ENCODE data around the gene GEMIN5.

GEMIN5 gene

DNA sequence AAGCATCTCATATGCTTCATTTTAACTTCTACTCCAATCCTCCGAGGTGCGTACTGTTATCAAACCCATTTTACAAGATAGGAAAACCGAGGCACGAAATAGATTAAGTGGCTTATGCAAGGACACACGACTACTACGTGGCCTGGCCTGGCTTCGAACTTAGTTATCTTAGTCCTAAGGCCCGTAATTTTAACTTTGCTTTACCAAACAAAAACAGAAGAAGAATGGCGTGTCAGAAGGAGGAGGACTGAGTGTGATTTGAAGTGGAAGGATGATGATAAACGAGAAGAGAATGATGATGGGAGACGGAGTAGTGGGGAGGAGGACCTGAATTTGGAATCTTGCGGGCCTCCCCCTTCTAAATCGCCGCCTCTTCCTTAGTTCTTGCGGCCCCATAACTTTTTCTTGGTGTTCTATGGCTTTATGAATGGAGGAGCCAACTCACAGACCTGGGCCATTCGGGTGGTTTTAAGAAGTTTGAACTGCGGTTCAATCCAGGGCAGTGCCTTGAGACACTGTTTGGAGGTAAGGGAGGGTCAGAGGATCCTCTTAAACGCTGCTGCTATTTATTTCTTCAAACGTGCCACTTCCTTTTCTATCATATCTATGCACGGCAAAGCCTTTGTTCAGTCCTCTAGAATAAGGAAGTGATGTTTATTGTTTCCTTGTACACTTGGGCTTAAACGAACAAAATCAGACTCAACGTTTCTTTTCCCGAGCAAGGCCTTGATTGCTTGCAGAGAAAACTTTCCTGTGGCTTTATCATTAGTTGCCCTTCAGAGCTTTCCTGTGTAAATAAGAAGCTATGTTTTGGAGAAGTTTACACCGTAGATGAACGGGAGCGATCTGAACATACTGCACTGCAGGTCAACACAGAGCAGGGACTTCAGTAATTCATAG, 78.8 kb downstream of the GEMIN5 start:
- TF ChIP-seq, protein P1, sequence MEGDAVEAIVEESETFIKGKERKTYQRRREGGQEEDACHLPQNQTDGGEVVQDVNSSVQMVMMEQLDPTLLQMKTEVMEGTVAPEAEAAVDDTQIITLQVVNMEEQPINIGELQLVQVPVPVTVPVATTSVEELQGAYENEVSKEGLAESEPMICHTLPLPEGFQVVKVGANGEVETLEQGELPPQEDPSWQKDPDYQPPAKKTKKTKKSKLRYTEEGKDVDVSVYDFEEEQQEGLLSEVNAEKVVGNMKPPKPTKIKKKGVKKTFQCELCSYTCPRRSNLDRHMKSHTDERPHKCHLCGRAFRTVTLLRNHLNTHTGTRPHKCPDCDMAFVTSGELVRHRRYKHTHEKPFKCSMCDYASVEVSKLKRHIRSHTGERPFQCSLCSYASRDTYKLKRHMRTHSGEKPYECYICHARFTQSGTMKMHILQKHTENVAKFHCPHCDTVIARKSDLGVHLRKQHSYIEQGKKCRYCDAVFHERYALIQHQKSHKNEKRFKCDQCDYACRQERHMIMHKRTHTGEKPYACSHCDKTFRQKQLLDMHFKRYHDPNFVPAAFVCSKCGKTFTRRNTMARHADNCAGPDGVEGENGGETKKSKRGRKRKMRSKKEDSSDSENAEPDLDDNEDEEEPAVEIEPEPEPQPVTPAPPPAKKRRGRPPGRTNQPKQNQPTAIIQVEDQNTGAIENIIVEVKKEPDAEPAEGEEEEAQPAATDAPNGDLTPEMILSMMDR (IDR thresholded peaks at IDR 0.05; ENCODE audit: insufficient read depth, low read depth, low read length, missing control alignments): no peak
- DNase-seq (ENCODE audit: low read depth): peak; percentile 21
- H3K4me3 ChIP-seq (ENCODE audit: low read length): peak overlapping the region; percentile 91

DNA sequence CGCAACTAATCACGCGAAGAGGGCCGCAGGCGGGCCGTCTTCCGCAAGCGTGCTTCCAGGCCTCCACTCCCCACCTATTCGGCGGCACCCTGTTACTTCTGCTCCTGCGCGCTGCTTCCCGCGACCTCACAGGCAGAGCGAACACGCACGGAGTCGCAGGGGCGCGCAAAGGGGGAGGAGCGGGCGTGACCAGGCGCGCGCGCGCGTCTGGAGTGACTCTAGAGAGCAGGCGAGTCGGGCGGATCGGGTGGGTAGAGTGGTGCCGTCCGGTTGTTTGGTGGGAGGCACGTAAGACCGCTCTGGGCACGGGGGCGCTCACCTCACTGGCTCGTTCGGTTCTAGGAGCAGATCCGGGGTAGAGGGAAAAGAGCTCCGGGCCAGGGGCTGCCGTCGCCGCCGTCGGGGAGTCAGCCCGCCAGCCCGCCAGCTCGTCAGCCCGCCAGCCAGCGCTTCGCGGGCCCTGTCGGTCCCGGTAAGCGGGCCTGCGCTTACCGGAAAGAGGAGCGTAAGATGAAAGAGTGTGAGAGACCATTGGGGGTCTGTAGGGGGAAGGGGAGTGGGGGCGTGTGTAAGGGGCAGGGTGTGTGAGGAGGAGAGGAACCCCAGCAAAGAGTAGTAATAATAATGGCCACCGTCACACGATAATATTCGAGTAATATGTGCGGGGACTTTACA, 79.6 kb downstream of the GEMIN5 start, which contains the start of gene CNOT8:
Gene CNOT8 (plus strand): TSS at position 331 of the 675 bp plus-strand sequence. CDS start 4,652 bp downstream, outside the sequence.
- TF ChIP-seq, protein P1 (IDR thresholded peaks at IDR 0.05; ENCODE audit: insufficient read depth, low read depth, low read length, missing control alignments): no peak
- peak; percentile 97 for DNase-seq (ENCODE audit: low read depth)
- H3K4me3 ChIP-seq (ENCODE audit: low read length): peak within 1 kb of the TSS; percentile 91

DNA sequence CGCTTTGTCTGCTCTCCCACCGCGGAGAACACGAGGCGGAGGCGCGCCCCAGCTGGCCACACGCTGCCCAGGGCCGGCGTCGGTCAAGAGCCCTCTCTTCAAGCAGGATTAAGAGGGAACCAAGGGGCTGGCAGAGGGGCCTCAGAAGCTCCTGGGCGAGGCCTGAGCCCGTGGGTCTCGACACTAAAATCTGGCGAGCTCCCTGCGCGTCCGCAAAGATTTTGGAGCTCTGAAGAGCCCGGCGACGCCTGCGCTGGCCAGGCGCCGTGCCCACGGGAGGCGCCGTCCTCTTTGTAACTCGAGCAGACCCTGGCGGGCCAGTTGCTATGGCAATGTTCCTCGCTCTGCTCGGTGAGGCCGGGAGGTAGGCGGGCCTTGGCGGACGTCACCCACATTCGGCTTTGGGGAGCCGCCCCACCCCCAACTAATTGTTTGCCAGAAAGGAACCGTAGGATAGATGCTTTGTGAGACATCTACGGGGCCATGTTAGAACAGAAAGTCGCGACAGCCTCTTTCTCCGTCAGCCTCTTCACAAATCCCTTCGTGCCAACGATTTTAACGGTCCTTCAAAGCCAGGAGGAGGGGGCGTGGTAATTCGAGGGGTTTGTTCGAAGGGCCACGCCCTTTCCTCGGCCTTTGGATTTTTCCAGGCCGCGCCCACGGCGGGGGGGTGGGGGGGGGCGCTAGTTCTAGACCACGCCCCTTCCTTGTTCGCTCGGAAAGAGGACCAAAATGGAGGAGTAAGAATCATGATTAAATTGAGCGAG, 80.3 kb downstream of the GEMIN5 start:
- DNase-seq (ENCODE audit: low read depth): peak; percentile 88
- TF ChIP-seq, protein P1 (IDR thresholded peaks at IDR 0.05; ENCODE audit: insufficient read depth, low read depth, low read length, missing control alignments): no peak
- peak overlapping the region; percentile 91 for H3K4me3 ChIP-seq (ENCODE audit: low read length)

DNA sequence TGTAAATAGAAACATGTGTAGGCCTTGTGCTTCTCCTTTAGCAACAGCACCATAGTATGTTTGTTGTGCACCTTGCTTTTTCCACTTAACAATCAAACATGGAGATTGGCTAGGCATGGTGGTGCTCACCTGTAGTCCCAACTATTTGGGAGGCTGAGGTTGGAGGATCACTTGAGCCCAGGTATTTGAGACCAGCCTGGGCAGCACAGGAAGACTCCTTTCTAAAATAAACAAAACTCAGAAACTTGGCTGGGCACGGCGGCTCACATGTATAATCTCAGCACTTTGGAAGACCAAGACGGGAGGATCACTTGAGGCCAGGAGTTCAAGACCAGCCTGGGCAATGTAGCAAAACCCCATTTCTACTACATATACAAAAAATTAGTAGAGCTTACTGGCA, 86.7 kb downstream of the GEMIN5 start:
- DNase-seq (ENCODE audit: low read depth): no peak
- no peak overlapping the region for H3K4me3 ChIP-seq (ENCODE audit: low read length)
- TF ChIP-seq, protein P1 (IDR thresholded peaks at IDR 0.05; ENCODE audit: insufficient read depth, low read depth, low read length, missing control alignments): no peak

DNA sequence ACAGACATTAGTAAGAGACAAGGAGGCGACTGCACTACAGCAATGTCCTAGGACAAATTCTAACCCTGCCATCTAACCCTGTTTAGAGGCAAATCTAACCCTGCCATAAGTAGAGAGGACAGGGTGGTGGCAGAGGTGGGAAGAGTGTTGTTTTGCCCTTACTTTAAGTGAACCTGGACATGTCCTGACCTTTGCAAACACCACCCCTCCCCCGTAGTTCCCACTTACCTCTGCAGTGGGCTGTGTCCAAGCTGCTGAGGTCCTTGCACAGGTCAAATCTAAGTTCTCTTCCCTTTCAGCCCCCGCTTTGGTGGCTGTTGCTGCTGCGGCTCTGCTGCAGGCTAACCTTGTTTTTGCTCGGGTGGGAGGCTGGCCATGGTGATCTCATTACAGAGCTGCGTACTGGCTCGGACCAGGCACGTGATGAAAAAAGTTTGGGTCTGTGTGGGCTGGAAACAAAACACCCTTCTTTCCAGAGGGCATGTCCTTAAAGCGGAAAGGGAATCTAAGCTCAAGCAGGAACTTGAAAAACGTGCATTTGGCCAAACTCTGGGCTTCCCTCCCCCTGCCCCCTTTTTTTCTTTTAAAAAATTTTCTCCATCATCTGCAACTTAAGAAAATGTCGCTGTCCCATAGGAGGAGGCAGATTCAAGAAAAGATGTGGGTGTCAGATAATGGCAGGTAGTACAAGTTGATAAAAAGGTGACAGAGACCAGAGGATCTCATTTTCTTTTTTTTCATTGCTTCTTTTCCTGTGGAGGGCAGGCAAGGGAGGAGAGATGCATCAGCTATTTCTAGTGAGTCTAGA, 87.6 kb downstream of the GEMIN5 start, which contains the start of gene FAXDC2:
Gene FAXDC2 (minus strand): TSS at position 349 of the 808 bp plus-strand sequence. CDS start 12,425 bp downstream, outside the sequence.
- TF ChIP-seq, protein P1 (IDR thresholded peaks at IDR 0.05; ENCODE audit: insufficient read depth, low read depth, low read length, missing control alignments): no peak
- DNase-seq (ENCODE audit: low read depth): peak; percentile 44
- H3K4me3 ChIP-seq (ENCODE audit: low read length): peak within 1 kb of the TSS; percentile 36

DNA sequence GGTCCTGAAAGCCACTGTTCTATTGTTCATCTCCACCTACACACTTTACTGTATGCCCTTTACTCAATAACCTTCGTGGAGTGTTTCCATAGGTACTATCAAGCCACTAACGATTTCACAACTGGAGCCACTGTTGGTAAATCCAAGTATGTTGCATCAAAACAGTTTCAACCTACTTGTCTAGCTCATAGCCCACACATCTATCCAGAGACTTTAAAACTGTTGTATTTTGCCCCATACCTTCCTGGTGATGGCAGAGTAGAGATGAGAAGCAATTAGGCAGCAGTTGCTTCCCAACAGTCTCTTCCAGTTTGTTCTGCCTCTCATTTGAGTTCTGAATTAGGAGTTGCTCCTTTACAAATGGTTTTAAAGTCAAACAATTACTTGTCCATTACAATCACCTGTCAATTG, 88.2 kb downstream of the GEMIN5 start:
- H3K4me3 ChIP-seq (ENCODE audit: low read length): no peak overlapping the region
- TF ChIP-seq, protein P1 (IDR thresholded peaks at IDR 0.05; ENCODE audit: insufficient read depth, low read depth, low read length, missing control alignments): no peak
- peak; percentile 45 for DNase-seq (ENCODE audit: low read depth)
